ENCODE measurements around the gene ASB15. TPM values are rescaled to one million over a fixed set of nuclear protein-coding genes. Genes with fewer than 3 reads are reported as not detected.

ASB15 gene
- total RNA-seq, 1 donor from 2014 or later = not detected

- H3K9me3 Mint-ChIP-seq (ENCODE audit: unreplicated experiment) = no peaks in the 10 kb centered on the region
- TF ChIP-seq CTCF (IDR thresholded peaks at IDR 0.05) = no peak
- H3K4me3 Mint-ChIP-seq (ENCODE audit: unreplicated experiment) = no peak overlapping the region
- no peak overlapping the region for H3K27ac Mint-ChIP-seq (ENCODE audit: unreplicated experiment)
- H3K4me1 Mint-ChIP-seq (ENCODE audit: unreplicated experiment) = peaks cover 17% of the 10 kb centered on the region
- peaks cover 2% of the 10 kb centered on the region for H3K27me3 Mint-ChIP-seq (ENCODE audit: unreplicated experiment)
- no peaks in the 10 kb centered on the region for H3K36me3 Mint-ChIP-seq (ENCODE audit: unreplicated experiment)
- DNase-seq (ENCODE audit: extremely low spot score, unreplicated experiment) = no peak
Observed at GRCh38 chr7:123647106-123647730, 45.6 kb downstream of the ASB15 start.

- no peaks in the 10 kb centered on the region for H3K4me1 Mint-ChIP-seq (ENCODE audit: unreplicated experiment)
- peaks cover 2% of the 10 kb centered on the region for H3K27me3 Mint-ChIP-seq (ENCODE audit: unreplicated experiment)
- H3K36me3 Mint-ChIP-seq (ENCODE audit: unreplicated experiment) = no peaks in the 10 kb centered on the region
- no peak for DNase-seq (ENCODE audit: extremely low spot score, unreplicated experiment)
- no peak overlapping the region for H3K4me3 Mint-ChIP-seq (ENCODE audit: unreplicated experiment)
- H3K9me3 Mint-ChIP-seq (ENCODE audit: unreplicated experiment) = no peaks in the 10 kb centered on the region
- no peak for TF ChIP-seq CTCF (IDR thresholded peaks at IDR 0.05)
- no peak overlapping the region for H3K27ac Mint-ChIP-seq (ENCODE audit: unreplicated experiment)
Observed at GRCh38 chr7:123649964-123650363, 48.3 kb downstream of the ASB15 start.

- H3K27me3 Mint-ChIP-seq (ENCODE audit: unreplicated experiment) = peaks cover 2% of the 10 kb centered on the region
- no peak overlapping the region for H3K4me3 Mint-ChIP-seq (ENCODE audit: unreplicated experiment)
- no peak for DNase-seq (ENCODE audit: extremely low spot score, unreplicated experiment)
- H3K36me3 Mint-ChIP-seq (ENCODE audit: unreplicated experiment) = no peaks in the 10 kb centered on the region
- no peaks in the 10 kb centered on the region for H3K9me3 Mint-ChIP-seq (ENCODE audit: unreplicated experiment)
- no peak for TF ChIP-seq CTCF (IDR thresholded peaks at IDR 0.05)
- H3K4me1 Mint-ChIP-seq (ENCODE audit: unreplicated experiment) = no peaks in the 10 kb centered on the region
- no peak overlapping the region for H3K27ac Mint-ChIP-seq (ENCODE audit: unreplicated experiment)
Observed at GRCh38 chr7:123650595-123650994, 49.0 kb downstream of the ASB15 start.

GRCh38 chr7:123652406-123652805, 50.8 kb downstream of the ASB15 start:
- TF ChIP-seq CTCF (IDR thresholded peaks at IDR 0.05) = no peak
- Mint-ChIP-seq H3K9me3 (ENCODE audit: unreplicated experiment) (no peaks in the 10 kb centered on the region), H3K27me3 (ENCODE audit: unreplicated experiment) (peaks cover 2% of the 10 kb centered on the region), H3K27ac (ENCODE audit: unreplicated experiment) (no peak overlapping the region), H3K4me1 (ENCODE audit: unreplicated experiment) (no peaks in the 10 kb centered on the region), H3K4me3 (ENCODE audit: unreplicated experiment) (no peak overlapping the region), H3K36me3 (ENCODE audit: unreplicated experiment) (no peaks in the 10 kb centered on the region)
- no peak for DNase-seq (ENCODE audit: extremely low spot score, unreplicated experiment)

GRCh38 chr7:123653162-123653561, 51.5 kb downstream of the ASB15 start:
- H3K4me3 Mint-ChIP-seq (ENCODE audit: unreplicated experiment) = no peak overlapping the region
- H3K27ac Mint-ChIP-seq (ENCODE audit: unreplicated experiment) = no peak overlapping the region
- H3K36me3 Mint-ChIP-seq (ENCODE audit: unreplicated experiment) = no peaks in the 10 kb centered on the region
- DNase-seq (ENCODE audit: extremely low spot score, unreplicated experiment) = no peak
- H3K4me1 Mint-ChIP-seq (ENCODE audit: unreplicated experiment) = no peaks in the 10 kb centered on the region
- peaks cover 5% of the 10 kb centered on the region for H3K27me3 Mint-ChIP-seq (ENCODE audit: unreplicated experiment)
- H3K9me3 Mint-ChIP-seq (ENCODE audit: unreplicated experiment) = no peaks in the 10 kb centered on the region
- no peak for TF ChIP-seq CTCF (IDR thresholded peaks at IDR 0.05)

Data from osteocyte (in vitro differentiated cells).